ENCODE measurements around the gene HNRNPUL1. TPM values are rescaled to one million over a fixed set of nuclear protein-coding genes. Genes with fewer than 3 reads are reported as not detected.

Gene HNRNPUL1
- total RNA-seq, 4 donors from 2014 or later = 129 to 180 (median 150) TPM

- intact Hi-C loops (cut with DNase I) = loop anchor here (5.0 kb wide), 3 partner anchors 42 to 107 kb away; partner anchors contain the start of gene TGFB1
- no peak for TF ChIP-seq CTCF (IDR thresholded peaks at IDR 0.05)
- TF ChIP-seq POLR2A (IDR thresholded peaks at IDR 0.05) = no peak
- H3K4me3 ChIP-seq (replicated peaks in 1 of 3) = peak overlapping the region; percentile 51 to 66 (median 56)
- H3K9me3 ChIP-seq = no peaks in the 10 kb centered on the region
- H3K4me1 ChIP-seq = peaks cover 23 to 32% of the 10 kb centered on the region in 2 donors
- peaks cover 25 to 34% of the 10 kb centered on the region in 2 donors for H3K36me3 ChIP-seq
- DNase-seq = peak; percentile 56 to 62
- H3K27me3 ChIP-seq = no peaks in the 10 kb centered on the region
- 11 to 12% methylated on average over 26 of the region's 26 CpGs for WGBS, 2 donors
- peak overlapping the region; percentile 91 to 95 (median 94) for H3K27ac ChIP-seq
Measured at GRCh38 chr19:41309180-41310032, 45.2 kb downstream of the HNRNPUL1 start.

GRCh38 chr19:41310033-41310831 is 46.1 kb downstream of the HNRNPUL1 start, which contains the start of gene CCDC97:
CCDC97 (plus strand) TSS chr19:41310172; CDS start chr19:41310311, 139 bp downstream.
- Histone ChIP-seq H3K4me1 (peaks cover 23 to 32% of the 10 kb centered on the region in 2 donors), H3K27ac (peak within 1 kb of the TSS; percentile 91 to 95 (median 94)), H3K9me3 (no peaks in the 10 kb centered on the region), H3K4me3 (replicated peaks in 1 of 3) (peak within 1 kb of the TSS; percentile 51 to 66 (median 56)), H3K27me3 (no peaks in the 10 kb centered on the region), H3K36me3 (peaks cover 17 to 26% of the 10 kb centered on the region in 2 donors)
- TF ChIP-seq POLR2A (IDR thresholded peaks at IDR 0.05) = peak in 1 of 2 donors; percentile 69
- no peak for TF ChIP-seq CTCF (IDR thresholded peaks at IDR 0.05)
- intact Hi-C loops (cut with DNase I) = loop anchor here (5.0 kb wide), 1 partner anchor 42 kb away; the partner anchor contains the start of gene TGFB1
- 0 to 1% methylated on average over 44 to 46 of the region's 47 CpGs for WGBS, 2 donors
- DNase-seq = peak; percentile 84 to 86

GRCh38 chr19:41311072-41311471 is 46.9 kb downstream of the HNRNPUL1 start:
- intact Hi-C loops (cut with DNase I) = loop anchor here (5.0 kb wide), 1 partner anchor 41 kb away; the partner anchor contains the start of gene TGFB1
- WGBS, 2 donors = 50 to 51% methylated on average over 5 of the region's 5 CpGs
- peak overlapping the region in 1 of 3 donors; percentile 51 for H3K4me3 ChIP-seq (replicated peaks in 1 of 3)
- H3K36me3 ChIP-seq = peaks cover 12 to 18% of the 10 kb centered on the region in 2 donors
- H3K9me3 ChIP-seq = no peaks in the 10 kb centered on the region
- peaks cover 23 to 32% of the 10 kb centered on the region in 2 donors for H3K4me1 ChIP-seq
- H3K27me3 ChIP-seq = no peaks in the 10 kb centered on the region
- no peak for DNase-seq
- peak overlapping the region in 1 of 3 donors; percentile 94 for H3K27ac ChIP-seq
- TF ChIP-seq POLR2A (IDR thresholded peaks at IDR 0.05) = no peak
- TF ChIP-seq CTCF (IDR thresholded peaks at IDR 0.05) = no peak

- 86% methylated on average over 8 of the region's 8 CpGs for WGBS, 2 donors
- H3K27me3 ChIP-seq = no peaks in the 10 kb centered on the region
- H3K4me3 ChIP-seq (replicated peaks in 1 of 3) = no peak overlapping the region
- intact Hi-C loops (cut with DNase I) = loop anchor here (5.0 kb wide), 1 partner anchor 41 kb away; the partner anchor contains the start of gene TGFB1
- peaks cover 23 to 32% of the 10 kb centered on the region in 2 donors for H3K4me1 ChIP-seq
- DNase-seq = no peak
- H3K9me3 ChIP-seq = no peaks in the 10 kb centered on the region
- H3K27ac ChIP-seq = no peak overlapping the region
- H3K36me3 ChIP-seq = peaks cover 12 to 17% of the 10 kb centered on the region in 2 donors
- no peak for TF ChIP-seq POLR2A (IDR thresholded peaks at IDR 0.05)
- no peak for TF ChIP-seq CTCF (IDR thresholded peaks at IDR 0.05)
Measured at GRCh38 chr19:41311613-41312012, 47.4 kb downstream of the HNRNPUL1 start.

Measured in thyroid gland (tissue), 4 donors.